HS-5 (cell line): ENCODE data around the gene SLC7A1.

Source experiments
- DNase-seq: peaks from one replicate; pipeline ENCODE4 v3.0.0-alpha.2; 2012; ENCODE audit warnings: low read depth

SLC7A1 gene

GRCh38 chr13:29510651-29511084, 84.8 kb downstream of the SLC7A1 start:
- DNase-seq = no peak

DNA sequence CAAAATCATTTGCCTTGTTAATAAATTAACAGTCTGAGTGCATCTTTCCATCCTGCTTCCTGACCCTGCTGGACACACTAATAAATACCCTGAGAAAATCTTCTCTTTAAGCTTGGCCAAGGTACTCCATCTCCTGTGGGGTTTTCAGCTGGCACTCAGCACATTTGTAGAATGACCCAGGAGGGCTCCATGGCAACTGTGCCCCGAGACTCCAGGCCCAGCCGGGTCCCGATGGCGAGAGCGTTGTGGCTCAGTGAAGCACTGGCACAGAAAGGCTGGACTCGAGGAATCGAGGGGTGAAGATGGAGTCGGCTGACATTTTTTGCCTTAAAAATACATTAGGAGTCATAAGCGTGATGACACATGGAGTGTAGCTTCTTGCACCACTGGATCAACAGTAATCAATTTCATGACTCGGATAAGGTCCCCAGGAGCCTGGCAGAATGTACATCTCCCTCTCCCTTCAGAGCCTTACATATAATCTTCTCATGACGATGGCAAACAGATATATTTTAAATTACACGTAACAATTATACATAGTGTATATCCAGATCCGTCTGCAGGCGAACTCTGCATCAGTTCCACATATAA, 85.4 kb downstream of the SLC7A1 start:
- no peak for DNase-seq

- no peak for DNase-seq
Measured at GRCh38 chr13:29508876-29509252, 86.6 kb downstream of the SLC7A1 start.

- DNase-seq = no peak
Measured at GRCh38 chr13:29508130-29508875, 87.2 kb downstream of the SLC7A1 start.

DNA sequence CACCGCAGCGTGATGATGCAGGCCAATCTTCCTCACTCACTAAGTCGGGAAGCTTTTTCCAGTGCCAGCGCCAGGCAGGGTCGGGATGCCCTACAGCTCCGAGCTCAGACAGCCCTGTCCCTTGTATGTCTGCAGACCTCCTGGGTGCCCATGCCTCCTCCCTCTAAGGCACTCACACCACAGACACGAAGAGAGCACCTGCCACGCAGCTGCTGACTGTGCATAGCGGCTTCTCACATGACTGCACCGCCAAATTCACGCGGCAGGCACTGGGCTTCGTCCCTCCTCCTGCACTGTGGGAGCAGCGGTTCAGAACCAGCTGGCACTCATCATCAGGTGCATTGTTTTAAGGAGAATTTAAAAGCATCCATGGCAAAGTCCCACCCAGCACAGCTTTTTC, 88.1 kb downstream of the SLC7A1 start:
- DNase-seq = no peak

GRCh38 chr13:29505950-29506349, 89.5 kb downstream of the SLC7A1 start:
- DNase-seq = no peak

DNA sequence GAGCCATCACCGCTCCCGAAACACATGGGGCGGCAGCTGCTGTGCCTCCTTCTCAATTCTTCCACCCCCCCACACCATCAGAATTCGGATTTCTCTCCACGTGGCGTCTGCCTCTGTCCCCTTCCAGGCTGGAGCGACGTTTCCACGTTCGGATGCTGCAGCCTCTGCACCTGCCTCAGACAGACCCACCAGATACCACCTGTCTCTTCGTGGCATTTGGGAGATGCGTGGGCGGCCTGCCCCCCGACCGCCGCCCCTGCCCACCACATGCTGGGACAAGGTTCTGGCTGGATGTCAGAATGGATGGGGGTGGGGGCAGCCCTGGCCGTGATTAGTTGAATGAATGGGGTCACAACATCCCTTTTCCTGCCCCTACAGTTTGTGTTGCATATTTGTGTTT, 90.0 kb downstream of the SLC7A1 start:
- no peak for DNase-seq

DNA sequence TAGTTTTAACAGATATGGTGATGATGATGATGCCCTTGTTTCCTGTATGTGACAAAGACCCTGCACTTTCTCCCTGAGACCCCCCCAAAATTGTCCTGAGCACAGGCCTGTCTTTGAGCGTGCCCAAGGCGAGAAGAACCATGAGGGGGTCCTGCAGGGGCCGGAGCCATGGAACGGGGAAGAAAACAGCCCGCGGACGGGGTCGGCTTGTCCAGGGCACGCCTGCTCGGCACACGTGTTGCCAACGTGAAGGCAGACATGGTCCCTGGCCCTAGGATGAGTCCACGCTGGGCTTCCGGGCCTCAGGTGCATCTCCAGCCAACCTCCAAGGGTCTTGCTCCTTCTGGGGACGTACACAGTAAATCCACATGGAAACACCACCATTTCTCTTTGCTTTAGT, 90.8 kb downstream of the SLC7A1 start:
- DNase-seq = no peak

DNA sequence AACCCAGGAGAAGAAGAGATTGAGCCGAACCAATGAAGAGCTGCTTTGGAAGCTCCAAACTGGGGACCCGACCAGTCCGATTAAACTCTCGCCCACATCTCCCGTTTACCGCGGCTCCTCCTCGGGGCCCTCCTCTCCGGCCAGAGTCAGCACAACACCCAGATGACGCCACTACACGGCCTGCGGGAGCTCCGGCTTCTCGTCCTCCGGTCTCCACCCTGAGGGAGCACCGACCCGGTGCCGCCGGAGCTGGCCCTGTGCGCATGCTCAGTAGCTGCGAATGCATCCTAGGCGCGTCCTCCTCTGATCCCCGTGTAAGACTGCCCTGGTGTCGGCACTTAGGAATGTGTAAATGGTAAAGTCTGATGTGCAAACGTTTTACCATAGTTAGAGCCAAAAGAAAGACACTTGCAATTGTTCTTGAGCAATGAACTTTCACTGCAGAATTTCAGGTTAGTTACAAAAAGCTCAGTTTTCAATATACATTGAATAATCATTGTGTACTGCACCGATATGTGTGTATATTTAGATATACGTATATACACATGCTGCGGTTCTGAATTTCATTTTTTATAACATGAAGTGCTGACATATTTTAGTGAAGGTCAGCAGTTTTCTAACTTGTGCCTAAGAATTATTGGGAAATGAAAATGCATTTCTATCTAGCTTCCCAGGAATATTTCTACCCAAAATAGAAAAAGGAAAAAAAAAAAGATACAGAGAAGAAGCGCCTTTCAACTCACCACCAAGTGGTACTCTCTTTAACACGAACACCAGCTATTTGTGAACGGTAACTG, 92.2 kb downstream of the SLC7A1 start:
- DNase-seq = no peak

GRCh38 chr13:29502391-29503008, 93.0 kb downstream of the SLC7A1 start:
- DNase-seq = no peak

DNA sequence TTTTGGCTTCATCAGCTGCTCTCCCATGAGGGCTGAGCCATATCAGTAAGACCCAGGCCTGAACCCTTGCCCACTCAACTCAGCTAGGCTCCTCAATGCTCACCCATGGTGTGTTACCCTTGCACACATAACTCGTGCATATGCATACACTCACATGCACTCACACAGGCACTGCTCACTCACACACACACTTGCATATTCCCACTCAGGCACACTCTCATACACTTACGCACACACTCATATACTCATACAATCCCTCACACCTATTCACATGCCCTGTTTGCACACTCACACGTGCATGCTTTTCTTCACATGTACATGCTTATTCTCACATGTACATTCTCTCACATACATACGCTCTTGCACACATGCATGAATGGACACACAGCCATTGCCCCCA, 93.8 kb downstream of the SLC7A1 start:
- no peak for DNase-seq

GRCh38 chr13:29500386-29500785, 95.1 kb downstream of the SLC7A1 start:
- no peak for DNase-seq

DNA sequence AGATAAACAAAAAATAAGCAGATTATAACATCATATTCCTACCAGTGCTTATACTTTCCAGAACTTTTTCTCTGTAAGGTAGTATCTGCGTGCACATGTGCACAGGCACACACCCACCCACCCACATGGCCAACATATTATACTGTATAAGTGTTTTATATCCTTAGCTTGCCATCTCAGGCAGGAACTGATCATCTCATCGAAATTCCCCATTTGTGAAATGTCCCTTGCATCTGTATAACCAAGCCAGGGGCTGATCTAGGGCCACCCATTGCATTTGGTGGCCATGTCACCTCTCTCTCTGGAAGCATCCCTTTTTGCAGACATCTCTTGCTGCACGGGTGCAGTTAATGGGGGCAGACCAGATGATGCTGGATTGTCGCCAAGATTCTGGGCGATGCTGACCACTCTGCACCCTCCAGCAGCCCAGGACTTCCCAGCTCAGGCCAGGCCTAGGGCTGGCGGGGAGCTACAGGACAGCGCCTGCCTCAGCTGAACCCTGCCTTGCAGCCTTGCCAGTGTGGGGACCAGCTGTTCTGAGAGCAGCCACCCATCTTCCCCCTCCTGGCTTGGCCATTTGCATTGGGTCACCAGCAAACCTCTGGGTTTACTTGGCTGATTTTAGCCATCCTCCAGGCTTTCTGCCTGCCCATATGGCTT, 95.9 kb downstream of the SLC7A1 start:
- DNase-seq = no peak

DNA sequence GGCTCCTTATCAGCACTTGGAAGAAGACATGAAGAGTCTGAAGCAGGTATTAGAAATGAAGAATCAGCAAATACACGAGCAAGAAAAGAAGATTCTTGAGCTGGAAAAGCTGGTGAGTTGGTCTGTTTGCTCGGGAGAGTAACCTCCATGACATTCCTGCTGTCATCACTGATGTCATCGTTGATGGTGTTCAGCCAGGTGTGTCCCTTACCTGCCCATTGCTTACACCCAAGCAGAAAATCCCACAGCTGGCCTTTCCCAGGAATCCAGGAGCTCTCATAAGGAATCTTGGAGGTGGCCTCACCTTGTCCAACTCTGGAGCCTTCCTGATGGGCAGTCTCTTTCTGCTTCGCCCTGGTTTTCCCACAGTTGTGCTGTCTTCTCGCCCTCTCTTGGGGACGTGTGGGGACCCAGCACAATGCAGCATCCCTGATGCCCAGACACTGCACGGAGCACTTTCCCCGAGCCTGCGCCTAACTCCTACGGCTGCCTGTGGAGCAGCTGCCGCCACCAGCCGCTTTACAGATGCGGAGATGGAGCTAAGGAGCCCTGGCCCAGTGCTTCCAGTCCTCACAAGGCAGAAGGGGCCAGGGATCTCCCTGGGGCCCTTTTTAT, 97.0 kb downstream of the SLC7A1 start:
- no peak for DNase-seq

DNA sequence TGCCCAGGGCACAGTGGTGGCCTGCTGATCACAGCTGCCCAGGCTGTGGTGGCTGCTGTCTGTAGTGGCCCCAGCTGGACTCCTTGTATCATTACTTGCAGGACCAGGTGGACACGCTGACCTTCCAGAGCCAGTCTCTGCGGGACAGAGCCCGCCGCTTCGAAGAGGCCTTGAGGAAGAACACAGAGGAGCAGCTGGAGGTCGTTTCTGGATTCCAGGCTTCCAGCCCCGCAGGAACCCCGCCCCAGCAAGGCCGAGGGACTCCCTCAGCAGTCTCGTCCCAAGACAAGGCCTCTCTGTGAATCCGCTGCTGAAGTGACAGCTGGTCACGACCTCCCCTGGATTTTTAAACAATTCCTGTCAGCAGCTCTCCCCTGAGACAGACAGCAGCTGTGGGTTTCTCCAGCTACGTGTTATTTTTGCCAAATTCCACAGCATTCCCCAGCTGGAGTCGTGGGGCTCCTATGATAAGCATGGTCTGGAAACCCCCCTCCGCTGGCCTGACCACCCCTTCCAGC, 98.3 kb downstream of the SLC7A1 start:
- no peak for DNase-seq

GRCh38 chr13:29496241-29496712, 99.2 kb downstream of the SLC7A1 start:
- no peak for DNase-seq

DNA sequence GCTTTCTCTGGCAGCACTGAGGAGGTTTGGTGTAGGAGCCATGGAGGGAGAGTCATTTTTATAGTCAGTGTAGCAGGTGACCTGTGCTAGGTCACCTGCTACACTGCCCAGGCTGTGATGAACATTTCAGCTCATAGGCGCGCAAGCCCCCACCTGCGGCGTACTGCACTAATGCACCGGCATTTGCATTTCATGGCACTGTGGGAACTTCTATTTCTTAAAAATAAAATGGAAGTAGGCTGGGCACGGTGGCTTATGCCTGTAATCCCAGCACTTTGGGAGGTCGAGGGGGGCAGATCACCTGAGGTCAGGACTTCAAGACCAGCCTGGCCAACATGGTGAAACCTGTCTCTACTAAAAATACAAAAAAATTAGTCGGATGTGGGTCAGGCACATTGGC, 101.0 kb downstream of the SLC7A1 start:
- DNase-seq = no peak

DNA sequence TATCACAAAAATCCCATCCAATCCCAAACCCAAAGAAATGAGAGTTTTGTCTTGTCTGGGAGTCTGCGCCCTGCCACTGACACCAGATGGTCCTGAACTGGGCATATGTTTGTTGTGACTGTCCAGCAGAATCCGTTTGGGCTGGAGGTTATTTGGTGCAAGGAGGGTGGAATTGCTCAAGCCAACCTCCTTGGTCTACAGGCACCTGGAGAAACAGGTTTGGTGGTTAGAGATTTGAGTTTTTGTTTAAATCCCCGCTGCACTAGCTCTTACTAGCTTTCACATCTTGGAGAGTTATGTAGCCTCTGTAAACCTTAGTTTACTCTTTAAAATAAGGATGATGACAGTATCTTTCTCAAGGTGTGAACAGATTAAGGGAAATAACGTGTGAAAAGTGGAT, 101.7 kb downstream of the SLC7A1 start:
- no peak for DNase-seq

DNA sequence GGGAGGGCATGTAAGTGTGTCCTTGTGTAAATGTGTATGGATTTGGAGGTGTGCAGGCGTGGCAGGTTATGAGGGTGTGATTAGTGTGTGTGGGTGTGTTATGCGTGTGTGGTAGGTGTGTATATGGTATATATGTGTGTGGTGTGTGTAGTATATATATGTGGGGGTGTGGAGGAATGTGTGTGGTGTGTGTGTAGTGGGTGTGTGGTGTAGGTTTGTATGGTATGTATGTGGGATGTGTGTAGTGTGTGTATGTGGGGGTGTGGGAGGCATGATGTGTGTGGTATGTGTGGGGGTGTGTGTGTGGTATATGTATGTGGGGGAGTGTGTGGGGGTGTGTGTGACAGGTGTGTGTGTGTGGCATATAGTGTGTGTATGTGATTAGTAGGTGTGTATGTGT, 104.2 kb downstream of the SLC7A1 start:
- DNase-seq = no peak

DNA sequence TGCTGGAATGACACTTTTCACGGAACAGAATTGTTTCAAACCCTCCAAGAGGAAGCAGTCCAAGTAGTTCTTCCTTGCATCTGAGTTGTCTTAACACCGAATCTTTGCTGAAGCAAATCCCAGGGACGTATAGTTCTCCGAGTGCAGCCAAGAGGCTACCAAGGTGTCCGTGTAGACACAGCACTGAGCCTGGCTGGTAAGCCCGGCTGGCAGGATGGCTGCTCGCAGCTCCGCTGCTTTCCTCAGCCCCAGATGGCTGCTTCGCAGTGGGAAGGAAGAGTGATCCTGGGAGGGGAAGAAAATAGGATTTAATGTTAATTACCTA, 105.0 kb downstream of the SLC7A1 start:
- DNase-seq = no peak
